HG03135 (cell line): ENCODE data around the gene NECAB3.
"Not testable (repeated sequence)": the region's sequence is repeated elsewhere in the genome, so short reads cannot be mapped to it uniquely, and the experiment has no call there.

Source experiments
- ATAC-seq: cut with Tn5 transposase; IDR thresholded peaks from one replicate; pipeline ENCODE4 v1.9.1; 2021; ENCODE audit warnings: mild to moderate bottlenecking, moderate library complexity; ENCODE audit not compliant: unreplicated experiment

Gene NECAB3

GRCh38 chr20:33650753-33651561 lies 23.3 kb downstream of the NECAB3 start:
- ATAC-seq, result no peak

- ATAC-seq, result no peak
These were observed 24.0 kb downstream of the NECAB3 start for GRCh38 chr20:33650111-33650752.

DNA sequence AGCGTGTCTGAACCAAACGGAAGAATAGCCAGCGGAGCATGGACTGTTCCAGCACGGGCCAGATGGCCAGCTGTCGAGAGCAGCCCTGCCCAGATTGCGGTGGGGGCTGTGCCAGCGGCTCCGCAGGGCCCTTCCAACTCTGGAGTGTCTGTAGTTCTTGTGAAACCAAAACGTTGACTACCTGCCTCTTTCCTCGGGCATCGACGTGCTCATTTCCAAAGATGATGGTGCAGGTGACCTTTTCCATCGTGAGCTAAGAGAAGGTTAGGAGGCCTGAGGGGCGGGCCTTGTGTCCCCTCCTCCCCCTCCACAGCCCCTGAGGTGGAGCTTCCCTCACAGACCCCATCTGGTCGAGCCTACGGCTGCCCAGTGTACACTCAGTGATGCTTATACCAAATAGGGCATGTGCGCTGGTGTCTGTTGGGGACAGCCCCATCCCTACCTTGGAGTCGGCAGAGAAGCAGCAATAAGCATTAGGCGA lies 25.0 kb downstream of the NECAB3 start:
- ATAC-seq, result no peak

- ATAC-seq, result no peak
These were observed 25.7 kb downstream of the NECAB3 start for GRCh38 chr20:33648396-33649004.

- ATAC-seq, result no peak
These were observed 26.4 kb downstream of the NECAB3 start for GRCh38 chr20:33647603-33648395.

GRCh38 chr20:33646959-33647602 lies 27.1 kb downstream of the NECAB3 start:
- ATAC-seq, result not testable (repeated sequence)

GRCh38 chr20:33646191-33646590 lies 28.0 kb downstream of the NECAB3 start:
- no peak for ATAC-seq

- ATAC-seq, result no peak
These were observed 28.8 kb downstream of the NECAB3 start for GRCh38 chr20:33645396-33645795.

DNA sequence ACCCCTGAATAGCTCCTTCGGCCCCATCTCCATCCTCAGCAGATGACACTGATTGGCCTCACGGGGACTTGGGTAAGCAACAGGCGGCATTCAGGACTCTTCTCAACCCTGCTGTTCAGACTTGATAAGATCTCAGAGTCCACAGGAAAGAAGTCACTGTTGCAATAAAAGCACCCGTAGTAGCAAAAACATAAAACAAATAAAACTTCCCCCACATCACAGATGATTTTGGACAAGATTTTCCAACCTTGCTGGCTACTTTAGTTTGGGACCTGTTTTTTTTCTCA lies 29.2 kb downstream of the NECAB3 start:
- ATAC-seq, result no peak

DNA sequence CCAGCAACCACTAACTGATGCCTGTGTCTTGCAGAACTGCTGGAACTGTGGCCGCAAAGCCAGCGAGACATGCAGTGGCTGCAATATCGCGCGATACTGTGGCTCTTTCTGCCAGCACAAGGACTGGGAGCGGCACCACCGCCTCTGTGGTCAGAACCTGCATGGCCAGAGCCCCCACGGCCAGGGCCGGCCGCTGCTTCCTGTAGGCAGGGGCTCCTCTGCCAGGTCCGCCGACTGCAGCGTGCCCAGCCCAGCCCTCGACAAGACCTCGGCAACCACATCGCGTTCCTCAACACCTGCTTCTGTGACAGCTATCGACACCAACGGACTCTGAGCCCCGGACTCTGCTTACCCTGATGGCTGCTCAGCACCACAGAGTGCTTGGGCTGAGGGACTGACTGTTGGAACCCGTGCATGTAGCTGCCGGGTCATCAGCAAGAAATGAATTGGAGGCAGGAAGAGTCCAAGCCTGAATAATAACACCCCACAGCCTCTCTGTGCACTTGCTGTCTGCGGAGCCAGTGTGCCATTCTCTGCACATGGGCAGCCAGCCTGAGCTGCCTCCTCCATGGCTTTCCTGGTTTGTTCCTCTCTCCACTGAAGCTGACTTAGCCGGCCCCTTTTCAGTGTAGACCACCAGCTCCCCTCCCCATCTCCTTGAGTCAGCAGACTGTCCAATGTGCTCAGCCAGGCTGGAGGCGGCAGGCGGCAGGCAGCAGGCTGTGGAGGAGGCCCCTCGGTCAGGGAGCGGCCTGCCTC lies 29.7 kb downstream of the NECAB3 start:
- no peak for ATAC-seq

- ATAC-seq, result no peak
These were observed 33.9 kb downstream of the NECAB3 start for GRCh38 chr20:33640287-33640686.

DNA sequence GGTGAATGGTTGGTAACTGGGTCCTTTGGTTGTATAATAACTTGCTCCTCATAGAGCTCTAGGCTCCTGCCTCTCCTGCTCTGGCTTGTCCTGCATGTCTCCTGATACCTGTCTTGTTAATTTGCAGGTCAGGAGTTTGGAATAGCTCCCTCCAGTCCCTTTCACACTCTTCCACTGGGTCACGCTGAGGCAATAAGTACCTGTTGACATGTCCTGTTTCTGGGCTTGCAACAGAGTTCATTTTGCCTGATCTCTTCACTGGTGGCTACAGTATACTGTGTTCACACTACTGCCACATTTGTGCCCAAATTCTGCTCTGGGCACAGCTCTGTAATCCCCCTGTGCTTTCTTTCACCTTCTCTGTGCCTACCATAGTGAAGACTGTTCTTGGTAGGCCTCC lies 37.5 kb downstream of the NECAB3 start:
- no peak for ATAC-seq

DNA sequence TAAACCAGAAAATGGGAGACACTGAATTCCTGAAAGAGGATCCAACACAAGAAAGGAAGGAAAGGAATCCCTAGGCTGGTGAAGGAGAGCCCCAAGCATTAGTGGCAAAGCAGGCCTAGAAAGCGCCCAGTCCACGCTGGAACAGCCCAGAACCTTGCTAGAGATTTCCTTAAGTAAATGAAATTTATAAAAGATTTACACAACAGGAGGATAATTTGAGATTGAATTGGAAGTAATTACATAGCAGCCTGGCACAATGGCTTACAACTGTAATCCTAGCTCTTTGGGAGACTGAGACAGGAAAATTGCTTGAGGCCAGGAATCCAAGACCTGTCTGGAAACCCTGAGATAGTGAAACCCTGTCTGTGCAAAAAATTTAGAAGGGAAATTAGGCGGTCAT lies 38.9 kb downstream of the NECAB3 start:
- ATAC-seq, result no peak

DNA sequence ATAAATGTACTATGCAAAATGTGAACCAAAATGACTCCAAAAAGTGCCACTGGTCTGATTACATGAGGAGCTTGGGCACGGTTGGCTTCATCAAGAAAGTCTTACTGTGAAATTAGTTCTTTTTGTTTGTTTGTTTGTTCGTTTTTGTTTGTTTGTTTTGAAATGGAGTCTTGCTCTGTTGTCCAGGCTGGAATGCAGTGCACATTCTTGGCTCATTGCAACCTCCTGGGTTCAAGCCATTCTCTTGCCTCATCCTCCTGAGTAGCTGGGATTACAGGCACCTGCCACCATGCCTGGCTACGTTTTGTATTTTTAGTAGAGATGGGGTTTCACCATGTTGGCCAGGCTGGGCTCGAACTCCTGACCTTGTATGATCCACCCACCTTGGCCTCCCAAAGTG lies 42.3 kb downstream of the NECAB3 start:
- ATAC-seq, result not testable (repeated sequence)

- ATAC-seq, result no peak
These were observed 43.7 kb downstream of the NECAB3 start for GRCh38 chr20:33630507-33630906.

DNA sequence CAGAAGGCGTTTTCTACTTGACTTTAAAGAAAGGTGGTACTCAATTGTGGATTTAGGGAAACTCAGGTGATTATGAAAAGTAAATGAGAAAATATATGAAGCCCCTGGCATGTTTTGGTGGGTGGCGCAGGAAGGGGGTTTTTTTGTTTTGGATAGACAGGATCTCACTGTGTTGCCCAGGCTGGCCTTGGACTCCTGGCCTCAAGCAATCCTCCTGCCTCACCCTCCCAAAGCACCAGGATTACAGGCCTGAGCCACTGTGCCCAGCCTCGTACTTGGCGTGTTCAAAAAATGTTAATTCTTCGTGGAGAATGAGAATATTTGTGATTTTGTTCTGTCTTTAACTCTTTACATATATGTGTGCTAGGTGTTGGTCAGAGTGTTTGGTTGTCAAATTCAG lies 44.2 kb downstream of the NECAB3 start:
- ATAC-seq, result no peak

DNA sequence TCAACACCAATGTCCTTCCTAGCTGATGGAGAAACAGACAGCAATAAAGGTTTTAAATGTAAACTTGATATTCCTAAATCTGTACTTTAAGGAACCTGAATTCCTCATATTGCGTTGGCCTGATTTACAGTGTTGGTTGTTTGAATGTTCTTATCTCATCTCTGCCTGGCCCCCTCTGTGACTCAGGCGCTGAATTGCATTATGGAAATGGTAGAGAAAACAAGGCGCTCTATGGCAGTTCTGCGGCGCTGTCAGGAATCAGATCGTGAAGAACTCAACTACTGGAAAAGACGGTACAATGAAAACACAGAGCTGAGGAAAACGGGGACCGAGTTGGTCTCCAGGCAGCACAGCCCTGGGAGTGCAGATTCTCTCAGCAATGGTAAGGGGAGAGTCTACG lies 44.7 kb downstream of the NECAB3 start:
- no peak for ATAC-seq

GRCh38 chr20:33627577-33628216 lies 46.5 kb downstream of the NECAB3 start:
- ATAC-seq, result no peak

DNA sequence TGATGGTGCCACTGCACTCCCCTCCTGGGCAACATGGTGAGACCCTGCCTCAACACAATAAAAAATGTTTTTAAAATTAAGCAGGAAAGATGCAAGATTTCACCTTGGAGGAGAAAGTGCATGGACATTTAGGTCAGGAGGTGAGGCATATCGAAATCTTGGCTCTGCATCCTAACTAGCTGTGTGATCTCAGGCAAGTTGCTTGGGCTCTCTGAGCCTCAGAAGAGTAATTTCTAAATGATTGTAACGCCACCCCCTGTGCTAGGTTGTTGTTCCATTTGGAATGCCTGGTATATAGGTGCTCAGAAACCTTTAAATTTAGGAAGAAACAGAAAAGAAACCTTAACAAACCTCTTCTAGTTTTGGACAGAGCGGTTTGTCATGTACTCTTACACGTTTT lies 48.0 kb downstream of the NECAB3 start:
- ATAC-seq, result no peak

- ATAC-seq, result no peak
These were observed 49.8 kb downstream of the NECAB3 start for GRCh38 chr20:33624399-33624798.
